Germinal center (tissue), 1 donor: ENCODE measurements around the gene ABI1.

Experiments
- DNase-seq: peaks from one replicate; pipeline ENCODE4 v3.0.0; 2012; ENCODE audit warnings: mixed read lengths, low spot score

Gene ABI1

GRCh38 chr10:26855186-26855585, 5.6 kb downstream of the ABI1 start:
- no peak for DNase-seq

- DNase-seq: no peak
Measured at GRCh38 chr10:26854524-26854923, 6.2 kb downstream of the ABI1 start.

GRCh38 chr10:26844396-26844975, 16.3 kb downstream of the ABI1 start:
- no peak for DNase-seq

GRCh38 chr10:26843736-26844135, 17.0 kb downstream of the ABI1 start:
- DNase-seq: no peak

- DNase-seq: no peak
Measured at GRCh38 chr10:26841733-26842317, 18.9 kb downstream of the ABI1 start.

- DNase-seq: no peak
Measured at GRCh38 chr10:26840938-26841732, 19.6 kb downstream of the ABI1 start.

- DNase-seq: no peak
Measured at GRCh38 chr10:26839966-26840627, 20.7 kb downstream of the ABI1 start.

- no peak for DNase-seq
Measured at GRCh38 chr10:26837139-26837538, 23.6 kb downstream of the ABI1 start.

GRCh38 chr10:26835025-26835424, 25.7 kb downstream of the ABI1 start:
- DNase-seq: no peak

GRCh38 chr10:26832960-26833359, 27.8 kb downstream of the ABI1 start:
- no peak for DNase-seq

GRCh38 chr10:26831936-26832335, 28.8 kb downstream of the ABI1 start:
- DNase-seq: no peak

- DNase-seq: no peak
Measured at GRCh38 chr10:26829810-26830515, 30.8 kb downstream of the ABI1 start.

GRCh38 chr10:26824015-26824690, 36.6 kb downstream of the ABI1 start:
- no peak for DNase-seq

- DNase-seq: no peak
Measured at GRCh38 chr10:26821699-26822570, 38.8 kb downstream of the ABI1 start.

GRCh38 chr10:26815500-26815899, 45.3 kb downstream of the ABI1 start:
- no peak for DNase-seq

- no peak for DNase-seq
Measured at GRCh38 chr10:26810435-26811026, 50.2 kb downstream of the ABI1 start.

- DNase-seq: no peak
Measured at GRCh38 chr10:26809973-26810372, 50.8 kb downstream of the ABI1 start.

- DNase-seq: no peak
Measured at GRCh38 chr10:26807532-26807931, 53.2 kb downstream of the ABI1 start.

- no peak for DNase-seq
Measured at GRCh38 chr10:26806557-26806956, 54.2 kb downstream of the ABI1 start.

GRCh38 chr10:26805567-26806245, 55.1 kb downstream of the ABI1 start:
- DNase-seq: no peak
